ENCODE results near the gene DGKI. TPM values are rescaled to one million over a fixed set of nuclear protein-coding genes. Genes with fewer than 3 reads are reported as not detected.
A peak's percentile ranks its signal among the peaks of the same experiment; 100 is the strongest.

DGKI gene
- total RNA-seq, 3 donors from 2014 or later, result 0.36 to 1.4 (median 0.46) TPM

DNA sequence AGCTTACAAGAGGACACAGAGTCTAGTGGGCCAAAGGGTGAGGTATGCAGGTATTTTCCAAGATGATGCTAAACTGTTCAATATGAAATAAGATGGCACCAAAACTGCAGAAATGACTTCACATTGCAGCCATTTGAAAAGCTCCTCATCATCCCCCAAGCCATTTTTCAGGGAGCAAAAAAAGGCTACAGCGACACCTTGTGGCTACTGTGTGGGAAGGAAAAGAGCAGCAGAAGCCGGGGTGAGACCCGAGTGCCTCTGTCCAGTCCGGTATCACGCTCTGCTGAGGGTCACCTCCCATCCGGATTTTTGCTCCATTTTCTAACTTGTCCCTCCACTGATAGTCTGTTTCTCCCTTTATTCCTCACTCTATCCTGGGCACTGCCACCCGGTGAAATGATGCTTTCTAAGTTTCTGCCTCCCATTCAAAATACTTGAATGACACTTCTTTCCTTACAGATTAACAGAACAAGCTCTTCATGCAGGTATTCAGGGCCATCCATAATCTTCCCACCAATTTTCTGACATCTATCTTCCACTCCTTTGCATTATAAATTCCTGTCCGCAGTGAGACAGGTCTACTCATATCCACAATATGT lies 220.2 kb downstream of the DGKI start:
- ATAC-seq (peak; percentile 54), DNase-seq (peak in 2 of 3 donors; percentile 24 to 41)
- no peaks in the 10 kb centered on the region for H3K36me3 ChIP-seq (ENCODE audit: low read depth)
- no peak overlapping the region for H3K4me3 ChIP-seq
- H3K9me3 ChIP-seq, result no peaks in the 10 kb centered on the region
- TF ChIP-seq, protein P1, sequence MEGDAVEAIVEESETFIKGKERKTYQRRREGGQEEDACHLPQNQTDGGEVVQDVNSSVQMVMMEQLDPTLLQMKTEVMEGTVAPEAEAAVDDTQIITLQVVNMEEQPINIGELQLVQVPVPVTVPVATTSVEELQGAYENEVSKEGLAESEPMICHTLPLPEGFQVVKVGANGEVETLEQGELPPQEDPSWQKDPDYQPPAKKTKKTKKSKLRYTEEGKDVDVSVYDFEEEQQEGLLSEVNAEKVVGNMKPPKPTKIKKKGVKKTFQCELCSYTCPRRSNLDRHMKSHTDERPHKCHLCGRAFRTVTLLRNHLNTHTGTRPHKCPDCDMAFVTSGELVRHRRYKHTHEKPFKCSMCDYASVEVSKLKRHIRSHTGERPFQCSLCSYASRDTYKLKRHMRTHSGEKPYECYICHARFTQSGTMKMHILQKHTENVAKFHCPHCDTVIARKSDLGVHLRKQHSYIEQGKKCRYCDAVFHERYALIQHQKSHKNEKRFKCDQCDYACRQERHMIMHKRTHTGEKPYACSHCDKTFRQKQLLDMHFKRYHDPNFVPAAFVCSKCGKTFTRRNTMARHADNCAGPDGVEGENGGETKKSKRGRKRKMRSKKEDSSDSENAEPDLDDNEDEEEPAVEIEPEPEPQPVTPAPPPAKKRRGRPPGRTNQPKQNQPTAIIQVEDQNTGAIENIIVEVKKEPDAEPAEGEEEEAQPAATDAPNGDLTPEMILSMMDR (IDR thresholded peaks at IDR 0.05), result peak; percentile 43
- H3K4me1 ChIP-seq (ENCODE audit: low read depth), result no peaks in the 10 kb centered on the region
- intact Hi-C loops (cut with DNase I, micrococcal nuclease), result no loop called here

DNA sequence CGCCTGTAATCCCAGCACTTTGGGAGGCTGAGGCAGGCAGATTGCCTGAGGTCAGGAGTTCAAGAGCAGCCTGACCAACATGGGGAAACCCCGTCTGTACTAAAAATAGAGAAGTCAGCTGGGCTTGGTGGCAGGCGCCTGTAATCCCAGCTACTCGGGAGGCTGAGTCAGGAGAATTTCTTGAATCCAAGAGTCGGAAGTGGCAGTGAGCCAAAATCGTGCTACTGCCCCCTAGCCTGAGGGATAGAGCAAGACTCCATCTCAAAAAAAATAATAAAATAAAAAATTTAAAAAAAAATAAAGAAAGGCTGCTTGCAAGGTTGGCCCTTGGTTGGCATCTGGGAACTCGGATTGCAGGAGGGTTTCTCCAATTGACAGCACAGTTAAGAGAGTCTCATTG lies 221.6 kb downstream of the DGKI start:
- ATAC-seq (no peak), DNase-seq (no peak)
- Histone ChIP-seq H3K4me1 (ENCODE audit: low read depth) (no peaks in the 10 kb centered on the region), H3K36me3 (ENCODE audit: low read depth) (no peaks in the 10 kb centered on the region), H3K4me3 (no peak overlapping the region), H3K9me3 (no peaks in the 10 kb centered on the region)
- TF ChIP-seq, protein P1 (IDR thresholded peaks at IDR 0.05), result no peak
- intact Hi-C loops (cut with DNase I, micrococcal nuclease), result no loop called here

DNA sequence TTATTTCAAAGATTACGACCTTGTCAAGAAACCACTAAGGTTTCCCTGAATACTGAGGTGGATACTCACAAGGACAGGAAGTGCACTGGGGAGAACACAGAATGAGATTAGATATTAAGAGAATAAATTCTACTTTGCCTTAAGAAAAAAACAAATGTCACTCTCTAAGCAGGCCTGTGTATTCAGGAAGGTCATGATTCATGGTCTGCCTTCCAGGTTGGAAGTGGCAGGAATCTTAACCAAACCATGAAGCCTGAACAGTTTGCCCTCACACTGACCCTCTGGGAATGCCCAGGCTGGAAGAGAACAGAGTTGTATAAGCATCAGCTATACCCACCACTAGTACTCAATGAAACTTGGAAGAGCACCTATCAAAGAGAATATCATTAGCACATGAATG lies 227.6 kb downstream of the DGKI start:
- no peaks in the 10 kb centered on the region for H3K36me3 ChIP-seq (ENCODE audit: low read depth)
- no peak for ATAC-seq
- H3K4me3 ChIP-seq, result no peak overlapping the region
- no peaks in the 10 kb centered on the region for H3K4me1 ChIP-seq (ENCODE audit: low read depth)
- DNase-seq, result no peak
- no peaks in the 10 kb centered on the region for H3K9me3 ChIP-seq
- TF ChIP-seq, protein P1 (IDR thresholded peaks at IDR 0.05), result no peak
- intact Hi-C loops (cut with DNase I, micrococcal nuclease), result no loop called here

DNA sequence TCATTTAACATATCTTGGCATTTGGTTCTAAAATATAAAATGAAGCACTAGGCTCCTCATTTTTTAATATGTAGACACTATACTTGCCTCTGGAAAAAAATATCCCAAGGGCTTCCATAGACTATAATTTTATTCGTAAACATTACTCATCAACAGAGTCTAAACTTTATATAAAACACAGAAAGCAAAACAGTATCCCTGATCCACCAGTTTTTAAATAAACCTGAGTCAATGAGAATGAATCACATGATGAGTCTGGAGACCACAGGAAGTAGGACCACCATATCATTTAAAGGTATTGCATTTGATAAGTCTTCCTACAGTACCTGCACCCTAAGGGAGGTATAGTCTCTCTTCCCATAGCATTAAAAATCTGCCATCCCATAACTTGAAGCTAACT lies 228.0 kb downstream of the DGKI start:
- intact Hi-C loops (cut with DNase I, micrococcal nuclease), result no loop called here
- Histone ChIP-seq H3K9me3 (no peaks in the 10 kb centered on the region), H3K4me3 (no peak overlapping the region), H3K36me3 (ENCODE audit: low read depth) (no peaks in the 10 kb centered on the region), H3K4me1 (ENCODE audit: low read depth) (no peaks in the 10 kb centered on the region)
- TF ChIP-seq, protein P1 (IDR thresholded peaks at IDR 0.05), result no peak
- DNase-seq (no peak), ATAC-seq (no peak)

DNA sequence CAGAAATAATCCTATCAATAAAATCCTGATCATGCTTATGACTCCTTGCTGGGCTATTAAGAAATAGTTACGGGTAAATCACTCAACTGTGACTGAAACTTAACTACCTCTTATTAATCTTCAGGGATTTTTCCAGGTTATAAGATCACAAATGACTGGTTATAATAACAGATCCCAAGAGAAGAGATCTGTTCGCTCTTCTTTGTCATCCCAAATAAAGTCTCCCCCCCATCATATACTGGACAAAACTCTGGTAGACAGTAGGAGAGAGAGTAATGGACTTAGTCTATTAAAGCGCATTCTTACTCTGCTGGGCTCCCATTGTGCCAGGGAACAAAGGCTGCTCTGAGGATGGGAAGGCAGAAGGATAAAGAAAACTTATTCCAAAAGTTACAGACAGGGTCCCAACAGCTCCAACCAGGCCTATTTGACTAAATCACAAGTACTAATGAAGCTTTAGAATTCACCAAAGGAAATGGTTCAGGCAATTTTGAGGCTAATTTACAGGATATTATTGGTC lies 233.7 kb downstream of the DGKI start:
- Histone ChIP-seq H3K4me3 (no peak overlapping the region), H3K36me3 (ENCODE audit: low read depth) (no peaks in the 10 kb centered on the region), H3K9me3 (no peaks in the 10 kb centered on the region), H3K4me1 (ENCODE audit: low read depth) (no peaks in the 10 kb centered on the region)
- intact Hi-C loops (cut with DNase I, micrococcal nuclease), result no loop called here
- ATAC-seq, result no peak
- DNase-seq, result no peak
- TF ChIP-seq, protein P1 (IDR thresholded peaks at IDR 0.05), result no peak
